GM23338 (cell line): ENCODE data around the gene SHISAL1. TPM values are rescaled to one million over a fixed set of nuclear protein-coding genes. Genes with fewer than 3 reads are reported as not detected.

Source experiments
- ATAC-seq: fragments of 200-7000 bp; cut with Tn5 transposase; 3 replicates; pipeline ENCODE4 v1.9.1; 2020
- DNase-seq: peaks from one replicate; pipeline ENCODE4 v3.0.0-alpha.2; 2015; ENCODE audit warnings: low spot score
- H2AFZ ChIP-seq: fragments of 200-600 bp; sonication (generic); 2 replicates; pipeline ENCODE4 v1.8.0; 2016; ENCODE audit warnings: antibody characterized with exemption, mild to moderate bottlenecking, moderate library complexity
- H3F3A ChIP-seq: fragments of 200-600 bp; sonication (generic); replicated peaks from 2 replicates; pipeline ENCODE4 v1.8.0; 2017; ENCODE audit warnings: antibody characterized with exemption, mixed run types, low read depth
- H3K27ac ChIP-seq: fragments of 200-600 bp; sonication (generic); 2 replicates; pipeline ENCODE4 v1.6.1; 2016; ENCODE audit warnings: low read depth
- H3K27me3 ChIP-seq: fragments of 200-600 bp; sonication (generic); 2 replicates; pipeline ENCODE4 v1.8.0; 2016; ENCODE audit warnings: mild to moderate bottlenecking, mixed run types, moderate library complexity; ENCODE audit not compliant: insufficient read depth
- H3K36me3 ChIP-seq: fragments of 200-600 bp; sonication (generic); 2 replicates; pipeline ENCODE4 v1.8.0; 2016; ENCODE audit warnings: mild to moderate bottlenecking; ENCODE audit not compliant: insufficient read depth
- H3K4me1 ChIP-seq: fragments of 200-600 bp; sonication (generic); 2 replicates; pipeline ENCODE4 v1.8.0; 2016; ENCODE audit warnings: mild to moderate bottlenecking, moderate library complexity; ENCODE audit not compliant: insufficient read depth
- H3K4me2 ChIP-seq: fragments of 200-600 bp; sonication (generic); 2 replicates; pipeline ENCODE4 v1.7.1; 2017; ENCODE audit warnings: mixed run types
- H3K4me3 ChIP-seq: fragments of 200-600 bp; sonication (generic); 2 replicates; pipeline ENCODE4 v1.6.1; 2016; ENCODE audit warnings: mixed run types
- H3K79me2 ChIP-seq: fragments of 200-600 bp; sonication (generic); replicated peaks from 2 replicates; pipeline ENCODE4 v1.8.0; 2017; ENCODE audit warnings: mild to moderate bottlenecking; ENCODE audit not compliant: insufficient read depth
- H3K9me2 ChIP-seq: fragments of 200-600 bp; sonication (generic); 2 replicates; pipeline ENCODE4 v1.8.0; 2017; ENCODE audit not compliant: insufficient read depth
- H4K20me1 ChIP-seq: fragments of 200-600 bp; sonication (generic); replicated peaks from 2 replicates; pipeline ENCODE4 v1.8.0; 2017; ENCODE audit warnings: mild to moderate bottlenecking; ENCODE audit not compliant: insufficient read depth
- H3K27ac Mint-ChIP-seq: 2 replicates; pipeline ENCODE4 v1.8.0; 2020; ENCODE audit warnings: inconsistent platforms, mild to moderate bottlenecking, moderate library complexity, mixed read lengths
- H3K27me3 Mint-ChIP-seq: 3 replicates; pipeline ENCODE4 v1.8.0; 2022; ENCODE audit warnings: low read depth, mild to moderate bottlenecking, moderate library complexity, mixed read lengths, inconsistent platforms; ENCODE audit not compliant: insufficient read depth, poor library complexity
- H3K36me3 Mint-ChIP-seq: 3 replicates; pipeline ENCODE4 v1.8.0; 2021; ENCODE audit warnings: low read depth, mild to moderate bottlenecking, inconsistent platforms, moderate library complexity, mixed read lengths
- H3K4me1 Mint-ChIP-seq: 3 replicates; pipeline ENCODE4 v1.8.0; 2020; ENCODE audit warnings: mild to moderate bottlenecking, inconsistent platforms, mixed read lengths
- H3K4me3 Mint-ChIP-seq: 3 replicates; pipeline ENCODE4 v1.8.0; 2021; ENCODE audit warnings: moderate library complexity, mild to moderate bottlenecking, inconsistent platforms, mixed read lengths
- H3K9me3 Mint-ChIP-seq: 3 replicates; pipeline ENCODE4 v1.8.0; 2020; ENCODE audit warnings: moderate library complexity, mild to moderate bottlenecking, inconsistent platforms, mixed read lengths
- CREB1 ChIP-seq: fragments of 250-450 bp; sonication (Bioruptor Pico); IDR thresholded peaks from 2 replicates; pipeline ENCODE4 v1.5.0; 2020; ENCODE audit warnings: low read depth, mild to moderate bottlenecking, moderate library complexity
- CTCF ChIP-seq, 2 experiments: fragments of 200-600 bp in 1 of 2; sonication (generic) in 1 of 2; conservative IDR thresholded peaks; 2 replicates each; pipeline versions ENCODE4 v1.5.1 to v1.6.1; 2016 to 2017; ENCODE audit warnings: antibody characterized with exemption in 2 of 2, low read depth in 2 of 2, mild to moderate bottlenecking in 2 of 2, moderate library complexity in 1 of 2
- ETS1 ChIP-seq: IDR thresholded peaks from 2 replicates; pipeline ENCODE4 v1.6.1; 2016; ENCODE audit warnings: antibody characterized with exemption
- EZH2 ChIP-seq: fragments of 200-600 bp; sonication (generic); IDR thresholded peaks from one replicate; pipeline ENCODE4 v1.8.0; 2017; ENCODE audit warnings: antibody characterized with exemption, mild to moderate bottlenecking, low read depth; ENCODE audit not compliant: unreplicated experiment
- EZH2phosphoT487 ChIP-seq: fragments of 200-600 bp; sonication (generic); IDR thresholded peaks from one replicate; pipeline ENCODE4 v1.8.1; 2018; ENCODE audit warnings: antibody characterized with exemption; ENCODE audit not compliant: unreplicated experiment
- JUNB ChIP-seq: IDR thresholded peaks from one replicate; pipeline ENCODE4 v1.6.1; 2016; ENCODE audit warnings: antibody characterized with exemption; ENCODE audit not compliant: unreplicated experiment
- NANOG ChIP-seq: IDR thresholded peaks from 2 replicates; pipeline ENCODE4 v1.6.1; 2016; ENCODE audit warnings: antibody characterized with exemption, borderline replicate concordance
- POLR2AphosphoS5 ChIP-seq: IDR thresholded peaks from 2 replicates; pipeline ENCODE4 v1.6.1; 2016; ENCODE audit warnings: antibody characterized with exemption, low read depth
- REST ChIP-seq: IDR thresholded peaks from one replicate; pipeline ENCODE4 v1.6.1; 2018; ENCODE audit warnings: antibody characterized with exemption; ENCODE audit not compliant: unreplicated experiment
- STAT1 ChIP-seq: IDR thresholded peaks from one replicate; pipeline ENCODE4 v1.6.1; 2016; ENCODE audit warnings: antibody characterized with exemption; ENCODE audit not compliant: unreplicated experiment
- ZNF114 ChIP-seq: fragments of 250-450 bp; sonication (Bioruptor Pico); IDR thresholded peaks from 2 replicates; pipeline ENCODE4 v1.5.0; 2020; ENCODE audit warnings: mild to moderate bottlenecking, moderate library complexity
- ZNF331 ChIP-seq: fragments of 250-450 bp; sonication (Bioruptor Pico); IDR thresholded peaks from 2 replicates; pipeline ENCODE4 v1.5.0; 2020; ENCODE audit warnings: low read depth, mild to moderate bottlenecking, moderate library complexity
- ZNF462 ChIP-seq: fragments of 250-450 bp; sonication (Bioruptor Pico); IDR thresholded peaks from 2 replicates; pipeline ENCODE4 v1.5.0; 2020; ENCODE audit warnings: mild to moderate bottlenecking, moderate library complexity
- polyA plus RNA-seq: library from polyadenylated mRNA; unstranded; fragments of >200 nt; fragmentation: Nextera tagmentation; extraction: Ambion mirVana; gene quantifications from 2 replicates; pipeline ENCODE4 v1.2.1, GENCODE V29; 2016
- total RNA-seq: library from RNA; depleted of rRNA; stranded (reverse); fragments of >200 nt; shearing (Covaris generic); gene quantifications from 2 replicates; pipeline ENCODE4 v1.2.3, GENCODE V29; 2014

SHISAL1 gene
- total and polyA plus RNA-seq, 2 experiments from 2014 or later, result 0.71 to 3.4 TPM

GRCh38 chr22:44342347-44342956 is 29.7 kb upstream of the SHISAL1 start:
- Histone ChIP-seq H4K20me1 (no peaks in the 10 kb centered on the region), H3K79me2 (no peaks in the 10 kb centered on the region), H3K27ac (no peak overlapping the region), H3K4me3 (no peak overlapping the region), H3K36me3 (no peaks in the 10 kb centered on the region), H3K4me2 (no peak overlapping the region), H2AFZ (no peak overlapping the region), H3K9me2 (no peaks in the 10 kb centered on the region), H3K4me1 (peaks cover 3% of the 10 kb centered on the region; the same call in 1 of the 2 replicates), H3K27me3 (no peaks in the 10 kb centered on the region), H3F3A (no peaks in the 10 kb centered on the region)
- Mint-ChIP-seq H3K4me3 (no peak overlapping the region), H3K27me3 (peaks cover 6% of the 10 kb centered on the region), H3K9me3 (no peaks in the 10 kb centered on the region), H3K27ac (no peak overlapping the region), H3K4me1 (peaks cover 5% of the 10 kb centered on the region), H3K36me3 (no peaks in the 10 kb centered on the region; the same call in 2 of the 3 replicates)
- TF ChIP-seq EZH2phosphoT487 (no peak), JUNB (no peak), ZNF462 (CRISPR knock-in tag) (no peak), ETS1 (no peak), NANOG (no peak), POLR2AphosphoS5 (no peak), CREB1 (no peak), EZH2 (no peak), CTCF (conservative IDR thresholded peaks at IDR 0.05; ENCODE audit: low read depth in 2 of 2) (no peak), ZNF114 (CRISPR knock-in tag) (no peak), REST (no peak), STAT1 (no peak), ZNF331 (CRISPR knock-in tag) (no peak)
- ATAC-seq, result no peak
- no peak for DNase-seq
